GM23248 (cell line): ENCODE data around the gene KCTD16.

Source experiments
- EZH2 ChIP-seq: fragments of 200-600 bp; sonication (generic); IDR thresholded peaks from 2 replicates; pipeline ENCODE4 v1.6.1; 2018; ENCODE audit warnings: antibody characterized with exemption, mild to moderate bottlenecking; ENCODE audit not compliant: insufficient read depth, poor library complexity, severe bottlenecking
- EZH2phosphoT487 ChIP-seq: fragments of 200-600 bp; sonication (generic); IDR thresholded peaks from 2 replicates; pipeline ENCODE4 v1.6.1; 2018; ENCODE audit warnings: antibody characterized with exemption, moderate library complexity, mild to moderate bottlenecking, low read depth; ENCODE audit not compliant: insufficient read depth

- TF ChIP-seq EZH2 (no peak), EZH2phosphoT487 (no peak)
Measured at GRCh38 chr5:144191531-144191930, 20.9 kb downstream of the KCTD16 start.
